ENCODE data around the gene CORO6.

DNA sequence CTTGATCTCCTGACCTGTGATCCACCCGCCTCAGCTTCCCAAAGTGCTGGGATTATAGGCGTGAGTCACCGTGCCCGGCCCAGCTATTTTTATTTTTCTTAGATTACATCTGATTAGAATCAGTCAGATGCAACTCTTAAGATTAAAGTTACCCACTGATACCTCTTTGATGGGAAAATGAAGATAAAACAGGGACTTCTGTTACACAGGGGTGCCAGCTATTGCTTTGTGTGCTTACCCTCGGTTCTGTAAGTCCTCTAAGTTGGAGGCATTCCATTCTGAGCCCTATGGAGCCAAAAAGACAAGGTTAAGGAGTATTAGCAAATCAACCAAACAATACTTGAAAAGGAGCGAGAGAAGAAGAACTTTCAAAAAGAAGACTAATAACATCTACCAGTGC lies 32.6 kb upstream of the CORO6 start:
- TF ChIP-seq, protein P1, sequence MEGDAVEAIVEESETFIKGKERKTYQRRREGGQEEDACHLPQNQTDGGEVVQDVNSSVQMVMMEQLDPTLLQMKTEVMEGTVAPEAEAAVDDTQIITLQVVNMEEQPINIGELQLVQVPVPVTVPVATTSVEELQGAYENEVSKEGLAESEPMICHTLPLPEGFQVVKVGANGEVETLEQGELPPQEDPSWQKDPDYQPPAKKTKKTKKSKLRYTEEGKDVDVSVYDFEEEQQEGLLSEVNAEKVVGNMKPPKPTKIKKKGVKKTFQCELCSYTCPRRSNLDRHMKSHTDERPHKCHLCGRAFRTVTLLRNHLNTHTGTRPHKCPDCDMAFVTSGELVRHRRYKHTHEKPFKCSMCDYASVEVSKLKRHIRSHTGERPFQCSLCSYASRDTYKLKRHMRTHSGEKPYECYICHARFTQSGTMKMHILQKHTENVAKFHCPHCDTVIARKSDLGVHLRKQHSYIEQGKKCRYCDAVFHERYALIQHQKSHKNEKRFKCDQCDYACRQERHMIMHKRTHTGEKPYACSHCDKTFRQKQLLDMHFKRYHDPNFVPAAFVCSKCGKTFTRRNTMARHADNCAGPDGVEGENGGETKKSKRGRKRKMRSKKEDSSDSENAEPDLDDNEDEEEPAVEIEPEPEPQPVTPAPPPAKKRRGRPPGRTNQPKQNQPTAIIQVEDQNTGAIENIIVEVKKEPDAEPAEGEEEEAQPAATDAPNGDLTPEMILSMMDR (conservative IDR thresholded peaks at IDR 0.05): no peak
- TF ChIP-seq ZFX (IDR thresholded peaks at IDR 0.05): no peak
